ENCODE data around the gene GDNF. TPM values are rescaled to one million over a fixed set of nuclear protein-coding genes. Genes with fewer than 3 reads are reported as not detected.

Gene GDNF
- total RNA-seq, 1 experiment from 2014 or later, result 14.7 TPM

DNA sequence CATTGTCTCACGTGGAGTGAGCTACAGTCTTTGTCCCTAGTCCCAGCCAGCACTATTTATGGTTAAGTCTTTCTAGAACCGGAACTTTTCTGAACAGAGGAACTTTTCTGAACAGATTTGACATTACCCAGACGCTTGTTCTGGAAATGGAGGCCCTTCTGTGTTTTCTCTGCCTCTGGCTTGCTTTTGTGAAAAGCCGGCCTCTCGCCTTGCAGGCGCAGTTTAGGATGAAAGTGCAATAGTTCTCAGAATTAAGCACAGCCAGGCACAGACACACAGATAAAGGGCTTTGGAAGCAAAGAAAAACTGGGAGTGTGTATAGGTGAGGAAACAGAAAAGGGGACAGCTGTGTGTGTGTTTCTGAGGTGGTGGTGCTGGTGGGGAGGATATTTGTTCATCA is 5.9 kb downstream of the GDNF start:
- intact Hi-C loops (cut with micrococcal nuclease; ENCODE audit: unreplicated experiment), result no loop called here
- TF ChIP-seq, protein P1, sequence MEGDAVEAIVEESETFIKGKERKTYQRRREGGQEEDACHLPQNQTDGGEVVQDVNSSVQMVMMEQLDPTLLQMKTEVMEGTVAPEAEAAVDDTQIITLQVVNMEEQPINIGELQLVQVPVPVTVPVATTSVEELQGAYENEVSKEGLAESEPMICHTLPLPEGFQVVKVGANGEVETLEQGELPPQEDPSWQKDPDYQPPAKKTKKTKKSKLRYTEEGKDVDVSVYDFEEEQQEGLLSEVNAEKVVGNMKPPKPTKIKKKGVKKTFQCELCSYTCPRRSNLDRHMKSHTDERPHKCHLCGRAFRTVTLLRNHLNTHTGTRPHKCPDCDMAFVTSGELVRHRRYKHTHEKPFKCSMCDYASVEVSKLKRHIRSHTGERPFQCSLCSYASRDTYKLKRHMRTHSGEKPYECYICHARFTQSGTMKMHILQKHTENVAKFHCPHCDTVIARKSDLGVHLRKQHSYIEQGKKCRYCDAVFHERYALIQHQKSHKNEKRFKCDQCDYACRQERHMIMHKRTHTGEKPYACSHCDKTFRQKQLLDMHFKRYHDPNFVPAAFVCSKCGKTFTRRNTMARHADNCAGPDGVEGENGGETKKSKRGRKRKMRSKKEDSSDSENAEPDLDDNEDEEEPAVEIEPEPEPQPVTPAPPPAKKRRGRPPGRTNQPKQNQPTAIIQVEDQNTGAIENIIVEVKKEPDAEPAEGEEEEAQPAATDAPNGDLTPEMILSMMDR (conservative IDR thresholded peaks at IDR 0.05; ENCODE audit: low read depth, low read length), result no peak
- TF ChIP-seq EZH2 (IDR thresholded peaks at IDR 0.05; ENCODE audit: borderline replicate concordance, low read depth, low read length, poor library complexity, severe bottlenecking), result no peak
- peak overlapping the region; percentile 46 for H3K27ac ChIP-seq (ENCODE audit: low read depth, low read length, poor library complexity, severe bottlenecking)
- H3K4me3 ChIP-seq (ENCODE audit: low read depth, low read length, poor library complexity, severe bottlenecking), result no peak overlapping the region
- CTCF ChIA-PET, result no interaction called here
- POLR2A ChIA-PET (ENCODE audit: low non-redundant PET), result no interaction called here
- DNase-seq (ENCODE audit: low spot score), result no peak
- H3K9me3 ChIP-seq (ENCODE audit: low read depth, low read length, poor library complexity, severe bottlenecking), result no peaks in the 10 kb centered on the region
- H3K36me3 ChIP-seq (ENCODE audit: insufficient read depth, low read length, poor library complexity, severe bottlenecking), result no peaks in the 10 kb centered on the region
- no peaks in the 10 kb centered on the region for H3K27me3 ChIP-seq (replicated peaks; ENCODE audit: insufficient read depth, low read depth, low read length, poor library complexity)
- peaks cover 39% of the 10 kb centered on the region for H3K4me1 ChIP-seq (ENCODE audit: insufficient read depth, low read length, poor library complexity, severe bottlenecking)
- no TSS peak for BruUV-seq (replicated peaks)

DNA sequence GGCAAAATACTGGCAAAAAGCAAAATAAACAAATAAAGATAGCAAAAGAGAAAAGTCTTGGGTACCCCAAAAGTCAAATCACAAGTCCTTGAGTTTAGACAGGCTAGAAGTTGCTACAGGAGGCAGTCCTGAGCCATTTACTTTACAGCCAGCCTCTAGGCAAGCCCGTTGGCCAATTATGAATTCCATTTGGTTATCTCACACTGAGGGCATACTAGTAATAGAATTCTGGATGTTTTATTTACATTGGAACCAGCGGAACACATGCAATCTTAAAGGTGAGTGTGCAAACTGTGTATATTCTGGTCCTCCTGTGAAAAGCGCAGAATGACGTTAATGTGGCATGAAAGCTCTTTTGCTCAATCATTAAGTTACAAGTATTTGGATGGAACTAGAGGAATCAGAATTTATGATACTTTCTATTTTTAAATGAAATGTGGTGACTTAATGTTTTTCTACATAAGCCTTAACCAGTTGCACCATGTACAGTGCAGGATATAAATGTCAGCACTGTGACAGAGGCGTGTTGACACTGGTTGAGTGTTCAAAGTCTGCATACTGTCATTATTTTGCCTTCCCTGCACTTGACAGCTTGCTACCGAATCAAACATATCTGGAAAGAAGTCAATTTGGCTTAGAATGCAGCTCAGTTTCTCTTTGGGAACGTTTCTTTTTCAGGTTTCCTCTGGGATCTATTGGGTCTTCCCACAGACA is 7.9 kb downstream of the GDNF start:
- H3K4me3 ChIP-seq (ENCODE audit: low read depth, low read length, poor library complexity, severe bottlenecking), result no peak overlapping the region
- BruUV-seq (replicated peaks), result no TSS peak
- TF ChIP-seq, protein P1 (conservative IDR thresholded peaks at IDR 0.05; ENCODE audit: low read depth, low read length), result no peak
- TF ChIP-seq EZH2 (IDR thresholded peaks at IDR 0.05; ENCODE audit: borderline replicate concordance, low read depth, low read length, poor library complexity, severe bottlenecking), result no peak
- POLR2A ChIA-PET (ENCODE audit: low non-redundant PET), result no interaction called here
- intact Hi-C loops (cut with micrococcal nuclease; ENCODE audit: unreplicated experiment), result no loop called here
- H3K36me3 ChIP-seq (ENCODE audit: insufficient read depth, low read length, poor library complexity, severe bottlenecking), result no peaks in the 10 kb centered on the region
- H3K27me3 ChIP-seq (replicated peaks; ENCODE audit: insufficient read depth, low read depth, low read length, poor library complexity), result no peaks in the 10 kb centered on the region
- no peaks in the 10 kb centered on the region for H3K9me3 ChIP-seq (ENCODE audit: low read depth, low read length, poor library complexity, severe bottlenecking)
- no peak overlapping the region for H3K27ac ChIP-seq (ENCODE audit: low read depth, low read length, poor library complexity, severe bottlenecking)
- H3K4me1 ChIP-seq (ENCODE audit: insufficient read depth, low read length, poor library complexity, severe bottlenecking), result peaks cover 25% of the 10 kb centered on the region
- DNase-seq (ENCODE audit: low spot score), result no peak
- CTCF ChIA-PET, result no interaction called here

DNA sequence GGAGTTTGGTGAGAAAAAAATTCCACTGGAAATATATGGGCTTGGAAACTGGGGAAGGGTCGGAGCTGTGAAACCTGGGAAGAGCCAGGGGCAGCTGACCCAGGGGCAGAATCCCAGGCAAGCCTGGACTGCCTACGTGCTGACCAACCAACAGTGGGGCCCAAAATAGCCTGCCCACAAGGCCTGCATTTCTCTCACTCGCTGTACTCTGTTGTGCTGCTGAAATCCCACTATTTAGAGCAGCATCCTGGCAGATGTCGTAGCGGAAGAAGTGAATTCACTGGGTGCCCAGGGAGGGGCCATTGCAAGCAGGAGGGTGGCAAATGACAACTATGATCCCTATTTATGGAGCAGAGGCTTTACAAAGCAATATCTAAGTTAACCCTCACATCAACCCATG is 9.5 kb downstream of the GDNF start:
- H3K27me3 ChIP-seq (replicated peaks; ENCODE audit: insufficient read depth, low read depth, low read length, poor library complexity), result no peaks in the 10 kb centered on the region
- H3K4me3 ChIP-seq (ENCODE audit: low read depth, low read length, poor library complexity, severe bottlenecking), result no peak overlapping the region
- no peak for DNase-seq (ENCODE audit: low spot score)
- no peaks in the 10 kb centered on the region for H3K36me3 ChIP-seq (ENCODE audit: insufficient read depth, low read length, poor library complexity, severe bottlenecking)
- no TSS peak for BruUV-seq (replicated peaks)
- H3K9me3 ChIP-seq (ENCODE audit: low read depth, low read length, poor library complexity, severe bottlenecking), result no peaks in the 10 kb centered on the region
- peaks cover 18% of the 10 kb centered on the region for H3K4me1 ChIP-seq (ENCODE audit: insufficient read depth, low read length, poor library complexity, severe bottlenecking)
- H3K27ac ChIP-seq (ENCODE audit: low read depth, low read length, poor library complexity, severe bottlenecking), result no peak overlapping the region
- intact Hi-C loops (cut with micrococcal nuclease; ENCODE audit: unreplicated experiment), result no loop called here
- CTCF ChIA-PET, result no interaction called here
- POLR2A ChIA-PET (ENCODE audit: low non-redundant PET), result interaction anchor here (0.8 kb wide), 1 partner anchor 588 kb away, joined by 3 read pairs; no protein-coding TSS in a partner anchor
- TF ChIP-seq, protein P1 (conservative IDR thresholded peaks at IDR 0.05; ENCODE audit: low read depth, low read length), result no peak
- TF ChIP-seq EZH2 (IDR thresholded peaks at IDR 0.05; ENCODE audit: borderline replicate concordance, low read depth, low read length, poor library complexity, severe bottlenecking), result no peak

All from A673 (cell line).